ENCODE results near the gene KANSL3.

The KANSL3 gene

DNA sequence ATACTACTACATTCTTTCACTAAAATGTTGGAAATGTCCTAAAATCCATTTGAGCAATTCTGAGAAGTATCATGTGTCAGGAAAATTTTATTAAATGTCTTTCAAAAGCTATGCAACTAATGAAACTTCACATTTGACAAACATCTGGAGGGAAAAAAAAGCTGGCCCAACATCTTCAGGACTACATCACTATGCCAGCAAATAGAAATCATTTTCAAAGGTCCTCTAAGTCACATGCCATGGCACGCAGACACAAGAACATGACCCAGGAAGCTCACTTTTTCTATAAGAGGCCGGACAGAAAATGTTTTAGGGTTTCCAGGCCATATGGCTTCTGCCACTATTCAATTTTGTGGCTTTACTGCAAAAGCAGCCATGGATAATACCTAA, 11.6 kb downstream of the KANSL3 start:
- ChIA-PET POLR2A (no interaction called here), CTCF (interaction anchor here (0.6 to 1.7 kb wide), 4 partner anchors 15 to 232 kb away, joined by 3 to 4 read pairs (median 3); partner anchors contain the start of gene ANKRD39)
- no peak for DNase-seq (ENCODE audit: extremely low spot score)
- TF ChIP-seq, protein P1, sequence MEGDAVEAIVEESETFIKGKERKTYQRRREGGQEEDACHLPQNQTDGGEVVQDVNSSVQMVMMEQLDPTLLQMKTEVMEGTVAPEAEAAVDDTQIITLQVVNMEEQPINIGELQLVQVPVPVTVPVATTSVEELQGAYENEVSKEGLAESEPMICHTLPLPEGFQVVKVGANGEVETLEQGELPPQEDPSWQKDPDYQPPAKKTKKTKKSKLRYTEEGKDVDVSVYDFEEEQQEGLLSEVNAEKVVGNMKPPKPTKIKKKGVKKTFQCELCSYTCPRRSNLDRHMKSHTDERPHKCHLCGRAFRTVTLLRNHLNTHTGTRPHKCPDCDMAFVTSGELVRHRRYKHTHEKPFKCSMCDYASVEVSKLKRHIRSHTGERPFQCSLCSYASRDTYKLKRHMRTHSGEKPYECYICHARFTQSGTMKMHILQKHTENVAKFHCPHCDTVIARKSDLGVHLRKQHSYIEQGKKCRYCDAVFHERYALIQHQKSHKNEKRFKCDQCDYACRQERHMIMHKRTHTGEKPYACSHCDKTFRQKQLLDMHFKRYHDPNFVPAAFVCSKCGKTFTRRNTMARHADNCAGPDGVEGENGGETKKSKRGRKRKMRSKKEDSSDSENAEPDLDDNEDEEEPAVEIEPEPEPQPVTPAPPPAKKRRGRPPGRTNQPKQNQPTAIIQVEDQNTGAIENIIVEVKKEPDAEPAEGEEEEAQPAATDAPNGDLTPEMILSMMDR (IDR thresholded peaks at IDR 0.05; ENCODE audit: control extremely low read depth, extremely low read depth, low read depth, missing control alignments), result no peak

DNA sequence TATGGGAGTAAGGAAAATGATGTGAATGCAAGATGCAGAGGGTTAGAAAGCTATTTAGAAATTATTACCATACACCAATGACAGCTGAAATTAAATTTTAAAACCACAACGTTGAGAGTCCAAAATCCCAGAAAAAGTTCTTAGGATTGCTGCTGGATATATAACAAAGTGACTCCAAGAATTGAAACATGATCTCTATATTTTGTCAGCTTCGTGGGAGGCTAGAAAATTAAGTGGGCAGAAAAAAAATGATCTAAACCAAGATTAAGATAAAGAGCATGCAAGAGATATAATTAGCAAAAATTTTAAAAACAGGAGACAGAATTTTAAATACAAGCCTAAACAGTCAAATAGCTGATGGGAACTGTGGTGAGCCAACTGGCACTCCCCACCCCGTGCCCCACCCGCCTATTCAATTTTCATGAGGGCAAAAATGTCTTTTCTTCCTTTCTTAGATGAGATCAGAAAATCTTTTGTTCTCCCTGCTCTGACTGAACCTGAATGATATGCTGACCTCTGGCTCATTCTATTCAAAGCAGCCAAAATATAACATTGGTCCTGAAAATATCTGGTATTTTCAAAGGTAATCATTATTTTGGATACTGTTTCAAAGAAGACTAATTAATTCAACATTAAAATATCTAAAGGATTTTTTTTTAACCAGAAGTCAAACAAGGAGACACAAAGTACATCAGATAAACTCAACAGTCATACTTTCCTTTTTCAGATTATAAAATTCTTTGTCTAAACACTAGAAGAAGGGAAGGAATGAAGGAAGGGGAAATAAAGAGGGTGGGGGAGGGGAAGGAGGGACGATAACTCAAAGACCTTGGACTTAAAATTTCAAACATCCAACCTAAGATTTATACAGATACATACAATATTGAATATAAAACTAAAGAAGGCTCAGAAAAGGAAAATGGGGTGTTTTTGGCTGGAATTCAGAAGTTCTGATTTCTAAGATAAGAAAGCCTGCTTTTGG, 12.2 kb downstream of the KANSL3 start:
- CTCF ChIA-PET, result interaction anchor here (1.2 to 1.7 kb wide), 3 partner anchors 12 to 33 kb away, joined by 3 read pairs; no protein-coding TSS in a partner anchor
- POLR2A ChIA-PET, result no interaction called here
- TF ChIP-seq, protein P1 (IDR thresholded peaks at IDR 0.05; ENCODE audit: control extremely low read depth, extremely low read depth, low read depth, missing control alignments), result no peak
- no peak for DNase-seq (ENCODE audit: extremely low spot score)

DNA sequence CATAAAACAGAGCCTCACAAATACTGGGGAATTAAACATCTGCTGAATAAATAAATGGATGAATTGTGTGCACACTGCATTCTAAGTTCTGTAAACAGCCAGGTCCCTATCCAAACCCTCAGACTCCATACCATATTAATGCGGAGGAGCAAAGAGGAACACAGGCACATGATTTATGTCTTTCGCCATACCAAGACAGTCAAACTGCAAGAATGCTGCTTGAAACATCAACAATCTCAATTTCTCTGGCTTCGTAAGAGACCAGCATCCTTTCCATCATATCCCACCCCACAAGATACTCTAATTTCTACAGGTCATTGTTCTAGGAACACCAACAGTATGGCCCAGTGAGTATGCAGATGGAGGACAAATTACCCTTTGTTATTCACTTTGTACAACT, 15.0 kb downstream of the KANSL3 start:
- CTCF ChIA-PET, result interaction anchor here (1.1 to 1.6 kb wide), 2 partner anchors 18 to 105 kb away, joined by 3 to 6 read pairs; no protein-coding TSS in a partner anchor
- TF ChIP-seq, protein P1 (IDR thresholded peaks at IDR 0.05; ENCODE audit: control extremely low read depth, extremely low read depth, low read depth, missing control alignments), result no peak
- DNase-seq (ENCODE audit: extremely low spot score), result no peak
- POLR2A ChIA-PET, result no interaction called here

DNA sequence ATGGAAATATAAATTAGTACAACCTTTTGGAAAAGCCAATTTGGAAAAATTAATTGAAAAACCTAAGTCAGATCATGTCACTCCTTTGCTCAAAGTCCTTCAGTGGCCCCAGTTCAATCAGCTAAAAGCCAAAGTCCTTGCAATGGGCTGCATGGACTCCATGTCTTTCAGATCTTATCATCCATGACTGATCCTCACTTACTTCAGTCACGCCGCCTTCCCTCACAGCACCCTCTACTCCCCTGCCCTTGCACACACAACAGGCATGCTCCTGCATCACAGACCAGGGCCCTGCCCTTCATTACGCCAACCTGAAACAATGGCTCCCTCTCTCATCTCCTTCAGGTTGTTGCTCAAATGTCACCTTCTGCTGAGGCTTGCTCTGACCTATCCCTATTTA, 15.6 kb downstream of the KANSL3 start:
- ChIA-PET CTCF (no interaction called here), POLR2A (no interaction called here)

DNA sequence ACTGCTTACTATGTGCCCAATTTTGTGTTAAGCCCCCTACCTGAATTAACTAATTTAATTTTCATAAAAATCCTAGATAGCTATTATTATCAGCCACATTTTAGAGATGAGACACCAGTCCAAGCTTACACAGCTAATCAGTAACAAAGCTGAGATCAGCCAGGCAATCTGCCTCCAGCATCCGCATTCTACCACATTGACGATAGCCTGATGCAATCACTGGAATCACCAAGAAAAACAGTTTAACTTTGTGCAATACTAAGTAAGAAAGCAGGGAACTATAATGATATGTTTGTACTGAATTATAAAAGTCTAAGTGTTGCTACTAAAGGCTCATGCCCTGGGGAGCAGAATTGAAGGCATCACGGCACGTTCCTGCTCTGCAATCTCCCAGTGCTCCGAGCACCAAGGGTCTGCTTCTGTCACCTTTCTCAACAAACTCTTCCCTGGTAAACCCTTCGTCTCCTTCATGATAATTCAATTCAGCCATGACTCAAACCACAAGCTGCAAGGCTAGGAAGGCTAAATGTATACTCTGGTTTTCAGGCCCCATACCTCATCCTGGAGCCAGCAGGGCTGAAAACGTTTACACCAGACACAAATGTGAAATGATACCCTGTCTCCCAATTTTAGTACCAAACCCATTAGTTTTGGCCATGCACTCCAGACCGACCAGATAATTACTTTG, 19.4 kb downstream of the KANSL3 start:
- no peak for DNase-seq (ENCODE audit: extremely low spot score)
- TF ChIP-seq, protein P1 (IDR thresholded peaks at IDR 0.05; ENCODE audit: control extremely low read depth, extremely low read depth, low read depth, missing control alignments), result no peak
- POLR2A ChIA-PET, result interaction anchor here (0.5 kb wide), 1 partner anchor 142 kb away, joined by 5 read pairs; the partner anchor contains the start of gene CNNM4
- CTCF ChIA-PET, result interaction anchor here (1.5 to 3.3 kb wide), 2 partner anchors 10 kb away, joined by 4 to 14 read pairs; no protein-coding TSS in a partner anchor

More for the DNA sequence above, 15.6 kb downstream of the KANSL3 start:
- TF ChIP-seq, protein P1 (IDR thresholded peaks at IDR 0.05; ENCODE audit: control extremely low read depth, extremely low read depth, low read depth, missing control alignments), result no peak
- DNase-seq (ENCODE audit: extremely low spot score), result no peak

DNA sequence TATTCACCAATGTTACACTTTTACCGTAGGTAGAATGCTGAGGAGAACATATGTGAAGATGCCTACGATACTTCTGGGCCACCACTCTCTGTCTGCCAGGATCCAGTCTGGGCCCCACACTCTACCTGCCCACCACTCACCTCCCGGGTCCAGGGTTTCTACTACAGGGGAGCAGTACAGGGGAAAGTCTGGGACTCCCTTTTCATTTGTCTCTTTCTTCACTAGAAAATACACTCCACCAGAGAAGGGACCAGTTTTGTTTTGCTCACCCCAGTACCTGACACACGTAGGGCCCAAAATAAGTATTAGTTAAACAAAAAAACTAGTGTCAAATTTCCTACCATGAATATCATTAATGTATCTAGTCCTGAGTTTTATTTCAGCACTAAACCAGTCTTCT, 21.1 kb downstream of the KANSL3 start:
- ChIA-PET POLR2A (no interaction called here), CTCF (interaction anchor here (1.2 kb wide), 1 partner anchor 23 kb away, joined by 3 read pairs; no protein-coding TSS in a partner anchor)
- no peak for DNase-seq (ENCODE audit: extremely low spot score)
- TF ChIP-seq, protein P1 (IDR thresholded peaks at IDR 0.05; ENCODE audit: control extremely low read depth, extremely low read depth, low read depth, missing control alignments), result no peak
